DND-41 (cell line): ENCODE measurements around the gene ITGA7.

Experiments
- ATAC-seq: fragments of 200-7000 bp; cut with Tn5 transposase; 3 replicates; pipeline ENCODE4 v1.9.1; 2021; ENCODE audit warnings: low read depth; ENCODE audit not compliant: insufficient read depth
- DNase-seq: peaks from one replicate; pipeline ENCODE4 v3.0.0-alpha.2; 2020
- H2AFZ ChIP-seq: 2 replicates; pipeline ENCODE4 v1.6.0; 2012; ENCODE audit warnings: low read depth, low read length
- H3K27ac ChIP-seq: 2 replicates; pipeline ENCODE4 v1.5.1; 2012; ENCODE audit warnings: low read length, inconsistent platforms
- H3K27me3 ChIP-seq: fragments of 200-600 bp; sonication (generic); 2 replicates; pipeline ENCODE4 v1.6.0; 2012; ENCODE audit warnings: low read length, mild to moderate bottlenecking, inconsistent platforms; ENCODE audit not compliant: insufficient read depth, poor library complexity
- H3K36me3 ChIP-seq: 2 replicates; pipeline ENCODE4 v1.5.1; 2012; ENCODE audit warnings: low read length, inconsistent platforms; ENCODE audit not compliant: insufficient read depth
- H3K4me1 ChIP-seq: 2 replicates; pipeline ENCODE4 v1.5.1; 2012; ENCODE audit warnings: mild to moderate bottlenecking, low read length; ENCODE audit not compliant: insufficient read depth
- H3K4me2 ChIP-seq: 2 replicates; pipeline ENCODE4 v1.6.0; 2012; ENCODE audit warnings: mild to moderate bottlenecking, moderate library complexity, low read length, inconsistent platforms; ENCODE audit not compliant: insufficient read depth
- H3K4me3 ChIP-seq, 2 experiments: fragments of 200-600 bp in 1 of 2; shearing (Covaris generic) in 1 of 2; 2 replicates each; pipeline ENCODE4 v1.5.1; 2012 to 2016; ENCODE audit warnings: inconsistent platforms in 2 of 2, low read length in 2 of 2, mild to moderate bottlenecking in 2 of 2, low read depth in 1 of 2, moderate library complexity in 1 of 2
- H3K79me2 ChIP-seq: 2 replicates; pipeline ENCODE4 v1.6.0; 2012; ENCODE audit warnings: low read length, inconsistent platforms; ENCODE audit not compliant: insufficient read depth
- H3K9ac ChIP-seq: 2 replicates; pipeline ENCODE4 v1.6.0; 2012; ENCODE audit warnings: low read depth, mild to moderate bottlenecking, inconsistent platforms, low read length, moderate library complexity
- H3K9me3 ChIP-seq: 2 replicates; pipeline ENCODE4 v1.5.1; 2012; ENCODE audit warnings: low read length, moderate library complexity, mild to moderate bottlenecking, inconsistent platforms; ENCODE audit not compliant: insufficient read depth, severe bottlenecking
- H4K20me1 ChIP-seq: 2 replicates; pipeline ENCODE4 v1.6.0; 2012; ENCODE audit warnings: low read length; ENCODE audit not compliant: insufficient read depth
- EZH2 ChIP-seq: IDR thresholded peaks from 3 replicates; pipeline ENCODE4 v1.6.1; 2012; ENCODE audit warnings: borderline replicate concordance, low read depth, mild to moderate bottlenecking, moderate library complexity, low read length, inconsistent platforms; ENCODE audit not compliant: severe bottlenecking
- TF ChIP-seq, protein P1 (sequence below): IDR thresholded peaks from 2 replicates; pipeline ENCODE4 v1.5.1; 2012; ENCODE audit warnings: borderline replicate concordance, low read length, moderate library complexity, mild to moderate bottlenecking; ENCODE audit not compliant: poor library complexity, severe bottlenecking; ENCODE audit errors: extremely low read depth

Gene ITGA7

GRCh38 chr12:55702861-55703260 lies 4.8 kb downstream of the ITGA7 start:
- H4K20me1 ChIP-seq, result no peaks in the 10 kb centered on the region
- TF ChIP-seq, protein P1, sequence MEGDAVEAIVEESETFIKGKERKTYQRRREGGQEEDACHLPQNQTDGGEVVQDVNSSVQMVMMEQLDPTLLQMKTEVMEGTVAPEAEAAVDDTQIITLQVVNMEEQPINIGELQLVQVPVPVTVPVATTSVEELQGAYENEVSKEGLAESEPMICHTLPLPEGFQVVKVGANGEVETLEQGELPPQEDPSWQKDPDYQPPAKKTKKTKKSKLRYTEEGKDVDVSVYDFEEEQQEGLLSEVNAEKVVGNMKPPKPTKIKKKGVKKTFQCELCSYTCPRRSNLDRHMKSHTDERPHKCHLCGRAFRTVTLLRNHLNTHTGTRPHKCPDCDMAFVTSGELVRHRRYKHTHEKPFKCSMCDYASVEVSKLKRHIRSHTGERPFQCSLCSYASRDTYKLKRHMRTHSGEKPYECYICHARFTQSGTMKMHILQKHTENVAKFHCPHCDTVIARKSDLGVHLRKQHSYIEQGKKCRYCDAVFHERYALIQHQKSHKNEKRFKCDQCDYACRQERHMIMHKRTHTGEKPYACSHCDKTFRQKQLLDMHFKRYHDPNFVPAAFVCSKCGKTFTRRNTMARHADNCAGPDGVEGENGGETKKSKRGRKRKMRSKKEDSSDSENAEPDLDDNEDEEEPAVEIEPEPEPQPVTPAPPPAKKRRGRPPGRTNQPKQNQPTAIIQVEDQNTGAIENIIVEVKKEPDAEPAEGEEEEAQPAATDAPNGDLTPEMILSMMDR, result no peak
- TF ChIP-seq EZH2, result no peak

GRCh38 chr12:55700255-55701018 lies 7.3 kb downstream of the ITGA7 start:
- no peak overlapping the region for H3K4me3 ChIP-seq
- no peaks in the 10 kb centered on the region for H3K79me2 ChIP-seq
- H3K4me2 ChIP-seq, result no peak overlapping the region
- H3K36me3 ChIP-seq, result no peaks in the 10 kb centered on the region
- H3K27ac ChIP-seq, result no peak overlapping the region
- H3K9me3 ChIP-seq, result no peaks in the 10 kb centered on the region
- DNase-seq, result no peak
- H2AFZ ChIP-seq, result no peak overlapping the region
- H4K20me1 ChIP-seq, result no peaks in the 10 kb centered on the region
- H3K27me3 ChIP-seq, result peaks cover 3% of the 10 kb centered on the region
- H3K9ac ChIP-seq, result no peak overlapping the region
- no peaks in the 10 kb centered on the region for H3K4me1 ChIP-seq
- ATAC-seq, result no peak
- no peak for TF ChIP-seq EZH2

More at GRCh38 chr12:55702861-55703260, 4.8 kb downstream of the ITGA7 start:
- Histone ChIP-seq H3K4me3 (no peak overlapping the region), H3K27ac (no peak overlapping the region), H3K36me3 (no peaks in the 10 kb centered on the region), H3K27me3 (peaks cover 24% of the 10 kb centered on the region), H2AFZ (no peak overlapping the region), H3K9ac (no peak overlapping the region), H3K9me3 (no peaks in the 10 kb centered on the region), H3K4me2 (no peak overlapping the region), H3K4me1 (peaks cover 6% of the 10 kb centered on the region), H3K79me2 (no peaks in the 10 kb centered on the region)
- DNase-seq (no peak), ATAC-seq (no peak)

DNA sequence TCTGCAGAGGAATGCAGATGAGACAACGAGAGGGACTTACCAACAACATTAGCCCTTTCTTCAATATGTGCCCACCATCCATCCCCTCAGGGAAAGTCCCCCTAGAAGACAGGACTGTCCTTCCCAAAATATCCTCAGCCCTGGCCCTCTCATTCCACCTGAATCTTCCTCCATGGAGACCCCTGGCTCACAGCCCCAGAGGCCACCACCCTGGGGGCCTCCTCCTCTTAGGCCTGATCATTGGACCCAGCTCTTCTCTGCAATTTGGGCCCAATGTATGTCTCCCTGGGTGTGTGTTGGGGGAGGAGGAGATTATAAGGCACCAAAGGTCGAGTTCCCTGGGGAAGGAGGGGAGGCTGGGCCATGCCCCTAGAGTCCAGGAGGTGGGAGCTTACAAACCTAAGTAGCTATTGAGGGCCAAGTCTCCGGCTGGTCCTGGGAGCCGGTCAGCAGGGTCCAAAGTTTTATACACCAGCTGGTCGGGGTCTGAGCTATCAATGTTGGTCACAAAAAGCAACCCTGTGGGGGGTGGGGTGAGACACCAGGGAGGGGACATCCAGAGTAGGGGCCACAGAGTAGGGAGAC lies 8.1 kb downstream of the ITGA7 start:
- no peak for DNase-seq
- Histone ChIP-seq H3K79me2 (no peaks in the 10 kb centered on the region), H3K9ac (no peak overlapping the region), H3K27ac (no peak overlapping the region), H3K4me2 (no peak overlapping the region), H3K27me3 (peaks cover 3% of the 10 kb centered on the region), H3K9me3 (no peaks in the 10 kb centered on the region), H3K36me3 (no peaks in the 10 kb centered on the region), H4K20me1 (no peaks in the 10 kb centered on the region), H3K4me1 (no peaks in the 10 kb centered on the region), H2AFZ (no peak overlapping the region), H3K4me3 (no peak overlapping the region)
- TF ChIP-seq, protein P1, result no peak
- no peak for TF ChIP-seq EZH2
- no peak for ATAC-seq

DNA sequence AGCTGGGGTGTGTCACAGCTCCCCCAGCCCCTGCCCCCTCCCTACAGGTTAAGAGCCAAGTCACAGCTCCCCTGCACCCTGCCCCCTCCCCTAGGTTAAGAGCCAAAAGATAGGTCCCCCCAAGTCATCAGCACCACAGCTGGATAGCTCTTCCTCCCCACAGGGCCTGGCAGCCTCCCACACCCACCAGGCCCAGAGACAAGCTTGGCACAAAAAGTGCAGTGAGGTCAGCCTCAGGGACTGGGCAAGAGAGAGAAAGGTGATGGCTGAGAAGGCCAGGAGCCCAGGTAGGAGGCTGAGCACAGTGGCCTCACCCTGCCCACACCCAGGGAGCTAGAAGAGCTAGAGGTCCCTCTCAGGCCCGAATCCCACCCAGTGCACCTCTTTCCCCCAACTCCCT lies 8.7 kb downstream of the ITGA7 start:
- H4K20me1 ChIP-seq, result no peaks in the 10 kb centered on the region
- H3K4me3 ChIP-seq, result no peak overlapping the region
- no peak overlapping the region for H3K4me2 ChIP-seq
- H3K4me1 ChIP-seq, result no peaks in the 10 kb centered on the region
- no peak overlapping the region for H2AFZ ChIP-seq
- H3K27me3 ChIP-seq, result peaks cover 3% of the 10 kb centered on the region
- H3K27ac ChIP-seq, result no peak overlapping the region
- TF ChIP-seq EZH2, result no peak
- TF ChIP-seq, protein P1, result no peak
- no peaks in the 10 kb centered on the region for H3K36me3 ChIP-seq
- no peaks in the 10 kb centered on the region for H3K79me2 ChIP-seq
- ATAC-seq (no peak), DNase-seq (no peak)
- no peak overlapping the region for H3K9ac ChIP-seq
- H3K9me3 ChIP-seq, result no peaks in the 10 kb centered on the region
